K562 (cell line): ENCODE measurements around the gene PLPPR4. TPM values are rescaled to one million over a fixed set of nuclear protein-coding genes. Genes with fewer than 3 reads are reported as not detected.

Experiments
- ATAC-seq: fragments of 200-7000 bp; cut with Tn5 transposase; 3 replicates; pipeline ENCODE4 v1.9.1; 2020; ENCODE audit warnings: moderate library complexity
- BruUV-seq: library from RNA; stranded (reverse); fragments of 400-500 nt; replicated peaks from 2 replicates; lab custom pipeline; 2021; lab: Mats Ljungman, UMichigan
- CTCF ChIA-PET: fragments of 300-600 bp; formaldehyde crosslinking; extraction: SDS; loops from one replicate; lab custom pipeline; 2021; ENCODE audit warnings: low intra/inter-chr PET ratio; lab: Yijun Ruan, JAX
- POLR2A ChIA-PET: fragments of 300-600, 350-650 bp; sonication (Branson Sonifier 250); formaldehyde crosslinking; extraction: SDS; loops from one replicate; lab custom pipeline; 2021; ENCODE audit warnings: antibody characterized with exemption, inconsistent platforms; lab: Yijun Ruan, JAX
- DNase-seq, 4 experiments: peaks; one replicate each; pipeline versions ENCODE4 v3.0.0 to v3.0.0-alpha.2; 2011 to 2018; ENCODE audit warnings: low spot score in 3 of 4, mixed read lengths in 3 of 4; ENCODE audit errors: extremely low read depth in 1 of 4
- FAIRE-seq: peaks from 2 replicates; lab custom pipeline; 2011; peaks lifted over from hg19 to GRCh38; lab: Jason Lieb, UNC
- H2AFZ ChIP-seq: 2 replicates; pipeline ENCODE4 v1.6.0; 2011; ENCODE audit warnings: low read depth, low read length, control low read depth, inconsistent platforms
- H3K27ac ChIP-seq: fragments of 200-600 bp; 3 replicates; pipeline ENCODE4 v1.8.0; 2011; ENCODE audit warnings: low read depth, mild to moderate bottlenecking, control low read depth, inconsistent platforms, low read length, moderate library complexity, mixed read lengths; ENCODE audit errors: extremely low read depth
- H3K27me3 ChIP-seq, 2 experiments: fragments of 300-600 bp in 1 of 2; 2 replicates in 1 of 2; 3 replicates in 1 of 2; pipeline versions ENCODE4 v1.6.0 to v1.8.0; 2011; ENCODE audit warnings: inconsistent platforms in 2 of 2, low read length in 2 of 2, mild to moderate bottlenecking in 1 of 2, mixed read lengths in 1 of 2, moderate library complexity in 1 of 2; ENCODE audit not compliant: control insufficient read depth in 2 of 2, insufficient read depth in 2 of 2
- H3K36me3 ChIP-seq: fragments of 300-600 bp; 3 replicates; pipeline ENCODE4 v1.8.0; 2011; ENCODE audit warnings: mild to moderate bottlenecking, low read length, inconsistent platforms; ENCODE audit not compliant: control insufficient read depth, insufficient read depth
- H3K4me1 ChIP-seq, 2 experiments: fragments of 200-600 bp in 1 of 2; replicated peaks in 1 of 2; 2 replicates in 1 of 2; 3 replicates in 1 of 2; pipeline versions ENCODE4 v1.5.1 to v1.8.0; 2011; ENCODE audit warnings: inconsistent platforms in 2 of 2, low read length in 2 of 2, mild to moderate bottlenecking in 1 of 2, mixed read lengths in 1 of 2, moderate library complexity in 1 of 2; ENCODE audit not compliant: control insufficient read depth in 2 of 2, insufficient read depth in 2 of 2
- H3K4me2 ChIP-seq: 2 replicates; pipeline ENCODE4 v1.6.1; 2011; ENCODE audit warnings: low read length, control low read depth, inconsistent platforms, mixed read lengths; ENCODE audit not compliant: insufficient read depth
- H3K4me3 ChIP-seq: fragments of 200-600 bp; sonication (generic), shearing (Covaris generic); 2 replicates; pipeline ENCODE4 v1.5.1; 2016; ENCODE audit warnings: control low read depth, inconsistent platforms
- H3K79me2 ChIP-seq: fragments of 200-600 bp; 3 replicates; pipeline ENCODE4 v1.8.0; 2011; ENCODE audit warnings: low read length, inconsistent platforms; ENCODE audit not compliant: control insufficient read depth, insufficient read depth
- H3K9ac ChIP-seq, 2 experiments: 2 replicates each; pipeline versions ENCODE4 v1.6.0 to v1.6.1; 2011; ENCODE audit warnings: low read depth in 2 of 2, low read length in 2 of 2, control low read depth in 1 of 2, inconsistent platforms in 1 of 2, mild to moderate bottlenecking in 1 of 2, mixed read lengths in 1 of 2; ENCODE audit not compliant: insufficient read depth in 1 of 2
- H3K9me1 ChIP-seq: one replicate; pipeline ENCODE4 v1.6.0; 2011; ENCODE audit warnings: inconsistent platforms, mild to moderate bottlenecking, low read length, moderate library complexity; ENCODE audit not compliant: control insufficient read depth, insufficient read depth
- H3K9me3 ChIP-seq: replicated peaks from 2 replicates; pipeline ENCODE4 v1.5.1; 2011; ENCODE audit warnings: low read depth, low read length, inconsistent platforms; ENCODE audit not compliant: control insufficient read depth, insufficient read depth
- H4K20me1 ChIP-seq: replicated peaks from 2 replicates; pipeline ENCODE4 v1.6.1; 2011; ENCODE audit warnings: low read length, inconsistent platforms, mixed read lengths; ENCODE audit not compliant: control insufficient read depth, insufficient read depth
- CHD1 ChIP-seq: fragments of 200-600 bp; sonication (generic); IDR thresholded peaks from one replicate; pipeline ENCODE4 v1.6.1; 2012; ENCODE audit warnings: mild to moderate bottlenecking, moderate library complexity, low read length, inconsistent platforms
- CUX1 ChIP-seq: fragments of 200-800 bp; sonication (Bioruptor generic); IDR thresholded peaks from 2 replicates; pipeline ENCODE4 v1.6.1; 2016; ENCODE audit warnings: missing genetic modification characterization, missing compliant biosample characterization
- E2F1 ChIP-seq: sonication (generic); formaldehyde crosslinking; IDR thresholded peaks from 2 replicates; pipeline ENCODE4 v1.8.1; 2023; ENCODE audit warnings: mild to moderate bottlenecking, missing genetic modification reagents, moderate library complexity
- ELF2 ChIP-seq: fragments of 250-450 bp; sonication (Bioruptor Pico); IDR thresholded peaks from 2 replicates; pipeline ENCODE4 v1.5.0; 2021; ENCODE audit warnings: mild to moderate bottlenecking
- GATAD2A ChIP-seq: fragments of 450-650 bp; IDR thresholded peaks from 2 replicates; pipeline ENCODE4 v1.6.1; 2017
- HES1 ChIP-seq: fragments of 450-650 bp; IDR thresholded peaks from 2 replicates; pipeline ENCODE4 v1.6.1; 2016; ENCODE audit warnings: low read depth, mild to moderate bottlenecking, moderate library complexity
- KDM4B ChIP-seq, 2 experiments: fragments of 450-650 bp in 1 of 2; sonication (generic) in 1 of 2; IDR thresholded peaks; 2 replicates each; pipeline ENCODE4 v1.6.1; 2016 to 2017; ENCODE audit warnings: borderline replicate concordance in 2 of 2, antibody characterized with exemption in 1 of 2, low read depth in 1 of 2, mild to moderate bottlenecking in 1 of 2
- MCM2 ChIP-seq: fragments of 450-650 bp; IDR thresholded peaks from 2 replicates; pipeline ENCODE4 v1.6.1; 2017; ENCODE audit warnings: low read depth, mild to moderate bottlenecking
- NCOA2 ChIP-seq, 2 experiments: fragments of 450-650 bp; IDR thresholded peaks; 2 replicates each; pipeline ENCODE4 v1.6.1; 2018; ENCODE audit warnings: mild to moderate bottlenecking in 2 of 2, moderate library complexity in 1 of 2; ENCODE audit not compliant: partially characterized antibody in 2 of 2
- RAD21 ChIP-seq, 2 experiments: fragments of 250-450 bp in 1 of 2; fragments of 450-650 bp in 1 of 2; sonication (Bioruptor Pico) in 1 of 2; formaldehyde crosslinking in 1 of 2; IDR thresholded peaks in 1 of 2; conservative IDR thresholded peaks in 1 of 2; 2 replicates each; pipeline versions ENCODE4 v1.4.0 to v1.8.0; 2020 to 2022; ENCODE audit warnings: mild to moderate bottlenecking in 2 of 2, moderate library complexity in 1 of 2
- ZFPM2 ChIP-seq: fragments of 250-450 bp; sonication (Bioruptor Pico); IDR thresholded peaks from 2 replicates; pipeline ENCODE4 v1.5.1; 2022; ENCODE audit warnings: mild to moderate bottlenecking
- ZHX1 ChIP-seq: fragments of 150-350 bp; conservative IDR thresholded peaks from 2 replicates; pipeline ENCODE4 v1.6.1; 2014; ENCODE audit warnings: low read length
- ZNF551 ChIP-seq: fragments of 250-450 bp; sonication (Bioruptor Pico); IDR thresholded peaks from 2 replicates; pipeline ENCODE4 v1.5.0; 2021; ENCODE audit warnings: mild to moderate bottlenecking, moderate library complexity
- ZSCAN29 ChIP-seq: fragments of 450-650 bp; IDR thresholded peaks from 2 replicates; pipeline ENCODE4 v1.6.1; 2017
- WGBS: fragments of 100-300 bp; shearing (Covaris generic); methylation state at CpG from one replicate; pipeline ENCODE4 v1.1.6; 2016; ENCODE audit warnings: low coverage, mixed read lengths; ENCODE audit not compliant: insufficient coverage; ENCODE audit errors: missing lambda C conversion rate; 5-methylcytosine and 5-hydroxymethylcytosine counted together
- in situ Hi-C: fragments of 300-500 bp; cut with MboI; formaldehyde crosslinking; loops from 4 replicates; pipeline ENCODE4 v1.15.0; 2018; ENCODE audit warnings: inconsistent platforms, mixed read lengths
- intact Hi-C: fragments of 100-400 bp; cut with micrococcal nuclease; formaldehyde crosslinking; loops from 2 replicates; pipeline ENCODE4 v1.14.2; 2022
- polyA plus RNA-seq, 8 experiments: library from polyadenylated mRNA; depleted of rRNA in 4 of 8; stranded (reverse) in 5 of 8; unstranded in 3 of 8; fragments of >200 nt; fragmentation: Nextera tagmentation in 2 of 8; fragmentation: Illumina TruSeq in 1 of 8; extraction: Ambion mirVana in 2 of 8; extraction: Trizol in 1 of 8; gene quantifications; 2 replicates each; pipeline versions ENCODE4 v1.2.1 to v1.2.3, GENCODE V29; 2011 to 2014; ENCODE audit warnings: inconsistent platforms in 1 of 8, missing spikeins in 1 of 8
- total RNA-seq, 7 experiments: library from RNA; depleted of rRNA in 6 of 7; stranded (reverse); fragments of >200 nt in 6 of 7; fragmentation: Illumina TruSeq in 2 of 7; extraction: Trizol in 2 of 7; gene quantifications; 2 replicates each; pipeline versions ENCODE4 v1.2.1 to v1.2.3, GENCODE V29; 2011 to 2021; ENCODE audit warnings: low replicate concordance in 1 of 7

PLPPR4 gene
- total and polyA plus RNA-seq, 9 of the 15 experiments (the other 6 are each of a cell fraction or from before 2014, with no cell fraction given), result not detected

DNA sequence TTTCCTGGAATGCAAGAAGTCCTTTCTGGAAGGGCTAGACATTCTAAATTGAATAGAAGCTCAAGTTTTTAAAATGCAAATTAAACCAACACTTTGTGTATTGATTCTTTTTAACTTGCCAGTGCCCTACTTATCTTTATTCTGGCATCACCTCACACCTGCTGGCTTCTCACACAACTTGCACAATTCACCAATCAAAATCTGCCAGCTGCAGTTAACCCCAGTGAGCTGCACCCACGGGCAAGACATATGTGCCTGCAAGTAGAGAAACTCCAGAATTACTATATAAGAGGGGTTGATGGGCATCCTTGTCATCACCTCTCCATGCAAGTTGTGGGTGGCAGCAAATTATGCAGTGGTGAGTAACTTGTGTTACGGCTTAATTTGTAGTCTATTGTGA lies 11.7 kb upstream of the PLPPR4 start:
- WGBS, result 3% methylated on average over 2 of the region's 2 CpGs
- TF ChIP-seq ELF2 (CRISPR knock-in tag), result no peak
- no peak for TF ChIP-seq NCOA2 (IDR thresholded peaks at IDR 0.05; ENCODE audit: partially characterized antibody in 2 of 2)
- TF ChIP-seq E2F1 (CRISPR knock-in tag), result no peak
- no peak for TF ChIP-seq ZSCAN29
- TF ChIP-seq CHD1, result no peak
- no peak for TF ChIP-seq KDM4B (IDR thresholded peaks at IDR 0.05; ENCODE audit: borderline replicate concordance in 2 of 2, low read depth in 1 of 2)
- no peak for TF ChIP-seq MCM2
- TF ChIP-seq ZFPM2, result no peak
- TF ChIP-seq CUX1 (CRISPR knock-in tag), result no peak
- no peak for TF ChIP-seq HES1
- no peak for TF ChIP-seq GATAD2A
- TF ChIP-seq ZHX1, result no peak
- no peak for TF ChIP-seq RAD21 (CRISPR knock-in tag; conservative IDR thresholded peaks at IDR 0.05 in 1 of 2, IDR thresholded peaks at IDR 0.05 in 1 of 2)
- TF ChIP-seq ZNF551, result no peak

More for the DNA sequence above, 11.7 kb upstream of the PLPPR4 start:
- Histone ChIP-seq H3K4me1 (no peaks in the 10 kb centered on the region), H3K9me1 (no peaks in the 10 kb centered on the region), H3K27ac (no peak overlapping the region), H4K20me1 (no peaks in the 10 kb centered on the region), H3K9me3 (no peaks in the 10 kb centered on the region), H3K79me2 (no peaks in the 10 kb centered on the region), H3K4me3 (no peak overlapping the region), H3K4me2 (no peak overlapping the region), H3K36me3 (no peaks in the 10 kb centered on the region), H3K27me3 (no peaks in the 10 kb centered on the region), H3K9ac (no peak overlapping the region), H2AFZ (no peak overlapping the region)
- ATAC-seq, result no peak
- POLR2A ChIA-PET, result interaction anchor here (0.8 kb wide), 1 partner anchor 9 kb away, joined by 4 read pairs; no protein-coding TSS in a partner anchor
- no TSS peak for BruUV-seq
- no peak for DNase-seq
- intact Hi-C loops (no loop called here), in situ Hi-C loops (no loop called here)
- no peak for FAIRE-seq
- CTCF ChIA-PET, result no interaction called here
